Duodenal mucosa (tissue), 2 donors: ENCODE measurements around the gene LTBP1.

Experiments
- H3K27ac ChIP-seq: one replicate; pipeline ENCODE4 v1.7.0; 2013; ENCODE audit warnings: low read depth, low read length
- H3K27me3 ChIP-seq, 2 donors: one replicate each; pipeline ENCODE4 v1.7.0; 2013; ENCODE audit warnings: low read length in 2 of 2, control low read depth in 1 of 2; ENCODE audit not compliant: insufficient read depth in 2 of 2, control insufficient read depth in 1 of 2
- H3K36me3 ChIP-seq, 2 donors: one replicate each; pipeline ENCODE4 v1.7.0; 2013; ENCODE audit warnings: low read length in 2 of 2, control low read depth in 1 of 2; ENCODE audit not compliant: insufficient read depth in 2 of 2, control insufficient read depth in 1 of 2
- H3K4me1 ChIP-seq, 2 donors: one replicate each; pipeline ENCODE4 v1.7.0; 2013; ENCODE audit warnings: low read length in 2 of 2, control low read depth in 1 of 2; ENCODE audit not compliant: insufficient read depth in 2 of 2, control insufficient read depth in 1 of 2
- H3K4me3 ChIP-seq, 2 donors: one replicate each; pipeline ENCODE4 v1.7.0; 2013; ENCODE audit warnings: low read length in 2 of 2, low read depth in 1 of 2
- H3K9ac ChIP-seq, 2 donors: one replicate each; pipeline ENCODE4 v1.7.0; 2013; ENCODE audit warnings: low read length in 2 of 2, low read depth in 1 of 2
- H3K9me3 ChIP-seq, 2 donors: one replicate each; pipeline ENCODE4 v1.7.0; 2013; ENCODE audit warnings: low read length in 2 of 2, control low read depth in 1 of 2; ENCODE audit not compliant: control insufficient read depth in 1 of 2

Gene LTBP1

DNA sequence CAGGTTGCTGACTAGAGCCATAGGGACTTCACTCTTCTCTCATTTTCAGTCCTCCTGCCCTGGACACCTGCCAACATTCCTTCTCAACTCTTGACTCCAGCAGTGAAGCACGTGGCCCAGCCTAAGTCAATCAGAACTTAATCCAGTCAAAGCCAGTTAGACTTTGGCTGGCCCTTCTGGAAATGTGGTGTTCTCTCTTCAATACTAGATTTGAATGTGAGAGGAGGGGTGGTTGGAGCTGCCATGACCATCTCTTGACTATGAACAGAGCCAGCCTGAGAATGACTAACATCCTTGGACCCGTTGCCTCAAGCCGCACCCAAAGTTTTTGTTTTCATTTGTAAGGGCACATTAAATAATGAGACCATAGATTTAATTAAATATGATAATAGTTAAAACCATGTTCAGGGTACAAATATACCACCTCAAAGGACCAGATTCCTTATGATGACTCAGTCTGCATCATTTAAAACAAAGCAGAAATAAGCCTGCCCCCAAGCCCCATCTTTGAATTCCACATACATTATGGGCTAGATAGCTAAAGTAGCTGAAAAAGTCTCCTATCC is 480.0 kb downstream of the LTBP1 start:
- Histone ChIP-seq H3K27me3 (no peaks in the 10 kb centered on the region), H3K9me3 (no peaks in the 10 kb centered on the region), H3K9ac (no peak overlapping the region), H3K4me1 (no peaks in the 10 kb centered on the region), H3K4me3 (no peak overlapping the region), H3K27ac (no peak overlapping the region), H3K36me3 (no peaks in the 10 kb centered on the region)

- Histone ChIP-seq H3K4me3 (no peak overlapping the region), H3K36me3 (no peaks in the 10 kb centered on the region), H3K9me3 (no peaks in the 10 kb centered on the region), H3K27ac (no peak overlapping the region), H3K9ac (no peak overlapping the region), H3K27me3 (no peaks in the 10 kb centered on the region), H3K4me1 (no peaks in the 10 kb centered on the region)
Observed at GRCh38 chr2:33430077-33430476, 483.3 kb downstream of the LTBP1 start.

DNA sequence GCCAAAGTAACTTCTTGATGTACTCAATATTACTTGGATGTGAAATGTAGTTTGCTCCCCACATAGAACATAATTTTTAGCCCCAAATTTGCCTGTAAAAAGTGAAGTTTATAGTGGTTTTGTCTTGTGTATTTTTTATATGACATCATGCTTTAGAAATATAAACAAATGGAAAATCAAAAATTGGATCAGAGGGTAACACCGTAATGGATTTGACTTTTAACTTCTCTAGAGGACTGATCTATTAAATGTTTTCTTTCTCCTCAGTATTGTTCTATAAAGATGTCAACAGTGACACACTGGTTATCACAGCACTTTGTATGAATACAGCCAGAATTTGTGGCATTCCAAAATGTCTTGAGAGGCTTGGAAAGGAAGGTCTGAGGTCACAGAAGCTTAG is 484.1 kb downstream of the LTBP1 start:
- Histone ChIP-seq H3K9me3 (no peaks in the 10 kb centered on the region), H3K4me1 (no peaks in the 10 kb centered on the region), H3K4me3 (no peak overlapping the region), H3K27ac (no peak overlapping the region), H3K27me3 (no peaks in the 10 kb centered on the region), H3K36me3 (no peaks in the 10 kb centered on the region), H3K9ac (no peak overlapping the region)

DNA sequence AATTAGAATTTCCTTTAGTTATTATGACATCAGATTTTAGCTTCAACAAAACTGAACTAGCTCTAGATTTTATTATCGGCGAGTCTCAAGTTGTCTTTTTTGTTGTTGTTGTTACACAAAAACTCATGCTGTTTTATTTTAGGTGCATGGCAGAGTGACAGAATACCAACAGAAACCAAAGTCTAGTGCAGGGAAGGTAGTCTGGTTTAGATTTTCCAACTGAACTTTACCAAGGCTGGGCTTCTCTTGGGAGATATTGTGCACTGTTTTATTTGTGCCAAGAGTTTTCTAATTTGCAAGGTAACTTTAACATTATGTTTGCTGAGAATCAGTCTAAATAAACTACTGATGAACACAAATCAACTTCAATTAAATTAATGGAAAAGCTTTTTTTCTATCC is 486.1 kb downstream of the LTBP1 start:
- no peak overlapping the region for H3K4me3 ChIP-seq
- no peaks in the 10 kb centered on the region for H3K27me3 ChIP-seq
- H3K4me1 ChIP-seq: no peaks in the 10 kb centered on the region
- no peak overlapping the region for H3K9ac ChIP-seq
- no peak overlapping the region for H3K27ac ChIP-seq
- H3K36me3 ChIP-seq: no peaks in the 10 kb centered on the region
- H3K9me3 ChIP-seq: no peaks in the 10 kb centered on the region

DNA sequence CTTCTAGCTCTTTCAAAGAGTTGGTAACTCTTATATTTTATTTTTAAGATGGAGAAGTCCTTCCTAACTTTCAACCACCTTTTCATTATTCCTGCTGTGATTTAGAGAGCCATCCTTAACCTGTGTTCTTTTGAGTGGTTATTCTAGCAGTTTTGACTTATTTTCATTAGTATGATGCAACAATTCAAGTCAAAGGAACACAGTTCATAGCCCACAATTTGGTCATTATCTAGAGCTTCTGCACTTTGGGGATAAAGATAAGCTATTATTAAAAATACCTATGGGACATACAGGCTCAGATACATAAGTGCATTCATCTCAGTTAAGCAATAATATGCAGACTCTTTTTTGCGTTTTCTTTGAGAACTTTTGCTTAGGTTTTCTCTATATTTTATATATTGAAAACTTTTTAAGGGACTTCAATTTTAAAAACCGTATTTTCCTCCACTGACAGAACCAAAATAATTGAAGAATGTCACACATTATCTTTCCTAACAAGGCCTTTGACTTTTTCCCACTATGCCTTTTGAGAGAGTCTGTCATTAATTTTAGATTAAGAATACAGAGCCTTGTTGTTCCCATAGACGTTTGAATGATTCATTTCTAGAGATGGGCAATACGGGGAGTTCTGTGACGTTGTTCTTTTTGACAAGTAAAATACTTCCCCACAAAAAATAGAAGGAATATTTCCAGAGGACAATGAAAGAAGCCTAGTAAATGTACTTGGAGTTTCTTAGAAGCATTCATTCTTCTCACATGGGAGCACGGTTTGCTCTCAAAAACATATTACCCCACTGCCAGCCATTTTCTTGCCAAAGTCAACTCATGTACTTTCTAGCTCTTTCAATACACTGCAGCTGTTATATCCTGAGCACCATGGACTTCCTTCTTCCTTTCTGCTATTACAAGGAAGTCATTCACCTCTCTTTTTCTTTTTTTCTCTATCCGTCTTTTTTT is 486.8 kb downstream of the LTBP1 start:
- Histone ChIP-seq H3K9me3 (no peaks in the 10 kb centered on the region), H3K36me3 (no peaks in the 10 kb centered on the region), H3K27me3 (no peaks in the 10 kb centered on the region), H3K27ac (no peak overlapping the region), H3K4me1 (no peaks in the 10 kb centered on the region), H3K4me3 (no peak overlapping the region), H3K9ac (no peak overlapping the region)

- Histone ChIP-seq H3K9me3 (no peaks in the 10 kb centered on the region), H3K36me3 (no peaks in the 10 kb centered on the region), H3K4me1 (no peaks in the 10 kb centered on the region), H3K27ac (no peak overlapping the region), H3K4me3 (no peak overlapping the region), H3K27me3 (no peaks in the 10 kb centered on the region), H3K9ac (no peak overlapping the region)
Observed at GRCh38 chr2:33435518-33435917, 488.8 kb downstream of the LTBP1 start.

GRCh38 chr2:33436083-33436482 is 489.3 kb downstream of the LTBP1 start:
- no peaks in the 10 kb centered on the region for H3K36me3 ChIP-seq
- no peaks in the 10 kb centered on the region for H3K4me1 ChIP-seq
- H3K9me3 ChIP-seq: no peaks in the 10 kb centered on the region
- H3K4me3 ChIP-seq: no peak overlapping the region
- H3K27ac ChIP-seq: no peak overlapping the region
- H3K27me3 ChIP-seq: no peaks in the 10 kb centered on the region
- no peak overlapping the region for H3K9ac ChIP-seq

GRCh38 chr2:33437297-33437696 is 490.5 kb downstream of the LTBP1 start:
- Histone ChIP-seq H3K9ac (no peak overlapping the region), H3K27ac (no peak overlapping the region), H3K4me1 (no peaks in the 10 kb centered on the region)

DNA sequence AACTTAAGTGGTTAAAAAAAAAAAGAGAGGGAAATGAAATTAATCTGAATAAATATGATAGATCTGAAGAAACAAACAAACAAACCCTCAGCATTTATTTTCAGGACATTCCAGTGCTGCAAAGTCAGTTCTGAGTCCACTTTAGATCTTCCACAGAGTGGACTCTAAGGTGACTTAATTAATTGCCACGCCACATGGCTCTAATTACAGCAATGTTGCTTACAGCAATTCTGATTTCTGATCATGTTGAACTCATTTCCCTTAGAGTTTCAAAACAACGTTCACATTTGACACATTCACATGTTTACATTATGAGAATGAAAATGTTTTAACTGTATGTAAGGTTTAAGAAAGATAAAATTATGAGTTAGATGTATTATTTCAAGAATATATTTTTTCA is 491.1 kb downstream of the LTBP1 start:
- no peaks in the 10 kb centered on the region for H3K27me3 ChIP-seq
- no peak overlapping the region for H3K4me3 ChIP-seq
- no peaks in the 10 kb centered on the region for H3K36me3 ChIP-seq
- H3K9me3 ChIP-seq: no peaks in the 10 kb centered on the region
- H3K9ac ChIP-seq: no peak overlapping the region
- no peaks in the 10 kb centered on the region for H3K4me1 ChIP-seq
- no peak overlapping the region for H3K27ac ChIP-seq

More at GRCh38 chr2:33437297-33437696, 490.5 kb downstream of the LTBP1 start:
- Histone ChIP-seq H3K27me3 (no peaks in the 10 kb centered on the region), H3K36me3 (no peaks in the 10 kb centered on the region), H3K9me3 (no peaks in the 10 kb centered on the region), H3K4me3 (no peak overlapping the region)

DNA sequence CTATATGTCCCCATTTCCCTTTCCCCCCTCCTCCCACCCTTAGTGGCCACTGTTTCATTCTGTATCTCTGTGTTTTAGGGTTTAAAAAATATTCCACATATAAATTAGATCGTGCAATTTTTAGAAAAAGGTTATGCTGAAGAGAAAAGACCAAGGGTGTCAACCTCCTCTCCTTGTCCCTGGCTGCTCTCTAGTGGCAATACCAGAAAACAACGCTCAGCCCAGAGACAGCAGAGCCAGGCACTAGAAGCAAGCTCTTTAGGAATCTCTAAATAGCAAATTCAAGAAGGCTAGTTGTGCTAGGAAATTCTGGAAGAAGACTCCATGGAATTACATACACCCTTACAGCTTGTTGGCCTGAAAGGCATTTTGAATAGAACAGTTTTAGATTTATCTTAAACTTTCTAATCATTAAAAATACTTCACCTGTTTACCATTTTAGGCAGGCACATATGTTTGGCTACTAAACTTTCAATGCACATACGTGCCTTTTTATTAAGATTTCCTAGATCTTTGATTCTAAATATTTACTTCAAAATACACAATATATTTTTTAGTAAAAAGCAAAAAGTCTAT is 494.6 kb downstream of the LTBP1 start:
- Histone ChIP-seq H3K9me3 (no peaks in the 10 kb centered on the region), H3K27me3 (no peaks in the 10 kb centered on the region), H3K36me3 (no peaks in the 10 kb centered on the region), H3K27ac (no peak overlapping the region), H3K4me3 (no peak overlapping the region), H3K4me1 (no peaks in the 10 kb centered on the region), H3K9ac (no peak overlapping the region)
